Activated naive CD8-positive, alpha-beta T cell treated with anti-CD3 and anti-CD28 coated beads, Interleukin-2, amount 50 U/mL, for 16 hours (primary cell): ENCODE data around the gene JMJD6.
"Not testable (repeated sequence)": the region's sequence is repeated elsewhere in the genome, so short reads cannot be mapped to it uniquely, and the experiment has no call there.

Source experiments
- DNase-seq: peaks from one replicate; pipeline ENCODE4 v3.0.0-alpha.2; 2020; ENCODE audit warnings: low read depth, low spot score

The JMJD6 gene

GRCh38 chr17:76726231-76726775, at the start of gene JMJD6:
TSS of gene JMJD6 (minus strand) at chr17:76726606. CDS start at chr17:76726475, 131 bp downstream.
- DNase-seq, result peak; percentile 83

- DNase-seq, result no peak
These were observed 48.7 kb upstream of the JMJD6 start for GRCh38 chr17:76775021-76775600.

- DNase-seq, result peak; percentile 5
These were observed 46.6 kb upstream of the JMJD6 start for GRCh38 chr17:76772842-76773525.

- no peak for DNase-seq
These were observed 32.2 kb upstream of the JMJD6 start for GRCh38 chr17:76758570-76758969.

GRCh38 chr17:76757256-76757655, 30.9 kb upstream of the JMJD6 start:
- no peak for DNase-seq

GRCh38 chr17:76755285-76755684, 28.9 kb upstream of the JMJD6 start:
- DNase-seq, result no peak

GRCh38 chr17:76753061-76753961, 26.9 kb upstream of the JMJD6 start:
- no peak for DNase-seq

GRCh38 chr17:76752006-76752405, 25.6 kb upstream of the JMJD6 start:
- DNase-seq, result no peak

GRCh38 chr17:76751416-76751993, 25.1 kb upstream of the JMJD6 start:
- DNase-seq, result no peak

- DNase-seq, result no peak
These were observed 22.3 kb upstream of the JMJD6 start for GRCh38 chr17:76748657-76749056.

GRCh38 chr17:76747716-76748363, 21.4 kb upstream of the JMJD6 start:
- DNase-seq, result no peak

GRCh38 chr17:76745785-76746184, 19.4 kb upstream of the JMJD6 start:
- not testable (repeated sequence) for DNase-seq

GRCh38 chr17:76744747-76745146, 18.3 kb upstream of the JMJD6 start:
- DNase-seq, result no peak

- no peak for DNase-seq
These were observed 16.6 kb upstream of the JMJD6 start for GRCh38 chr17:76742958-76743357.

GRCh38 chr17:76740329-76741118, 14.1 kb upstream of the JMJD6 start:
- DNase-seq, result no peak

GRCh38 chr17:76739568-76740115, 13.2 kb upstream of the JMJD6 start:
- DNase-seq, result not testable (repeated sequence)

- no peak for DNase-seq
These were observed 12.1 kb upstream of the JMJD6 start for GRCh38 chr17:76738468-76738850.

- peak; percentile 84 for DNase-seq
These were observed 11.5 kb upstream of the JMJD6 start, which contains the start of gene MFSD11 for GRCh38 chr17:76737676-76738467. TSS of gene MFSD11 (plus strand) at chr17:76738119. CDS start at chr17:76738353, 234 bp downstream.

GRCh38 chr17:76737082-76737675, 10.8 kb upstream of the JMJD6 start, which contains the start of gene SRSF2:
TSS of gene SRSF2 (minus strand) at chr17:76737331. CDS start at chr17:76737160, 171 bp downstream.
- DNase-seq, result peak; percentile 95
